Transverse colon (tissue), 4 donors: ENCODE results near the gene NFIC. TPM values are rescaled to one million over a fixed set of nuclear protein-coding genes. Genes with fewer than 3 reads are reported as not detected.

Experiments used
- DNase-seq: peaks from one replicate; pipeline ENCODE4 v3.0.0-alpha.2; 2019
- H3K27ac ChIP-seq, 4 donors: fragments of 200-600 bp; sonication (generic); 2 replicates each; pipeline ENCODE4 v1.5.1; 2016 to 2018; ENCODE audit warnings: inconsistent platforms in 4 of 4
- H3K27me3 ChIP-seq: fragments of 200-600 bp; sonication (generic); 2 replicates; pipeline ENCODE4 v1.5.1; 2017; ENCODE audit warnings: inconsistent platforms
- H3K36me3 ChIP-seq, 4 donors: fragments of 200-600 bp; sonication (generic); 2 replicates each; pipeline ENCODE4 v1.5.1; 2017 to 2019; ENCODE audit warnings: inconsistent platforms in 4 of 4
- H3K4me1 ChIP-seq, 4 donors: fragments of 200-600 bp; sonication (generic); 2 replicates each; pipeline ENCODE4 v1.5.1; 2017 to 2020; ENCODE audit warnings: inconsistent platforms in 4 of 4
- H3K4me3 ChIP-seq, 4 donors: fragments of 200-600 bp; sonication (generic); 1 replicate in 1 of 4; 2 replicates in 3 of 4; pipeline versions ENCODE4 v1.5.1 to v1.6.1; 2017 to 2019; ENCODE audit warnings: inconsistent platforms in 4 of 4
- H3K9me3 ChIP-seq, 2 donors: fragments of 200-600 bp; sonication (generic); 2 replicates each; pipeline ENCODE4 v1.5.1; 2017 to 2019; ENCODE audit warnings: inconsistent platforms in 2 of 2
- EP300 ChIP-seq: sonication (generic); formaldehyde crosslinking; IDR thresholded peaks from one replicate; pipeline ENCODE4 v1.6.1; 2017; ENCODE audit warnings: antibody characterized with exemption, low read depth
- POLR2A ChIP-seq: fragments of 450-650 bp; IDR thresholded peaks from one replicate; pipeline ENCODE4 v1.6.1; 2016; ENCODE audit warnings: antibody characterized with exemption, mild to moderate bottlenecking, moderate library complexity
- POLR2AphosphoS5 ChIP-seq, 3 donors: sonication (generic); formaldehyde crosslinking; IDR thresholded peaks; one replicate each; pipeline ENCODE4 v1.6.1; 2016; ENCODE audit warnings: antibody characterized with exemption in 3 of 3
- WGBS, 2 donors: methylation state at CpG; one replicate each; pipeline ENCODE4 v1.1.5; 2018; ENCODE audit warnings: low coverage in 1 of 2; 5-methylcytosine and 5-hydroxymethylcytosine counted together
- in situ Hi-C, 4 donors: fragments of 200-750 bp; cut with MboI; loops; one replicate each; pipeline versions ENCODE4 v1.15.0 to v1.15.1; 2017; ENCODE audit warnings: low sequenced_read_pairs in 3 of 4, low pct_ligation_motif_present in 1 of 4, low pct_unique_long_range_greater_than_20kb in 1 of 4
- intact Hi-C: fragments of 100-400 bp; cut with DNase I; formaldehyde crosslinking; loops from one replicate; pipeline ENCODE4 v1.15.1; 2023; ENCODE audit warnings: low total_unique reads
- total RNA-seq, 4 donors: library from RNA; depleted of rRNA; stranded (reverse); fragments of >200 nt; gene quantifications; one replicate each; pipeline ENCODE4 v1.1.0, GENCODE V29; 2016
- TF ChIP-seq, protein P1 (sequence below), 5 experiments: fragments of 200-600 bp in 3 of 5; fragments of 450-650 bp in 2 of 5; sonication (generic) in 3 of 5; IDR thresholded peaks; 1 replicate in 2 of 5; 2 replicates in 3 of 5; pipeline ENCODE4 v1.5.1; 2016 to 2017; ENCODE audit warnings: antibody characterized with exemption in 5 of 5, inconsistent platforms in 3 of 5, mild to moderate bottlenecking in 2 of 5, moderate library complexity in 1 of 5

NFIC gene
- total RNA-seq, 4 donors from 2014 or later, result 39.9 to 145 (median 68.1) TPM

DNA sequence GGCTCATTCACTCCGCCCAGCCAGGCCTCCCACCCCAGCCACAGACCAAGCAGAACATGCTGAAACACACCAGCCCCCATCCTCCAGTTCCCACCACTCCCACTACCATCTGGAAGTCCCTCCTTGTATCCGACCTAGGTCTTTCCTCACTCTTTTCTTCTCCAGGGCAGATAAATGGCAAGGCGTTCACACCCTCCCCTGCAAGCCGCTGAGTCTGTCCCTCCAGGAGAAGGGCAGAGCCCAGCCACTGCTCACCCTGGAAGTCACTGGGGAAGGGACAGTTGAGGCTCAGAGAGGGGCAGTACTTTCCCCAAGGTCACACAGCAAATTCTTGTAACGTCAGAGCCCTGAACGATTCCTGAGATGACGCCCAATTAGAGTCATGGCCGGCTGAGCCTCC, 45.5 kb upstream of the NFIC start:
- H3K27ac ChIP-seq, result no peak overlapping the region
- peaks cover 37% of the 10 kb centered on the region for H3K27me3 ChIP-seq
- no peak for DNase-seq
- no peaks in the 10 kb centered on the region for H3K4me1 ChIP-seq
- in situ Hi-C loops, result loop anchor here (5.0 to 10.0 kb wide), 4 partner anchors 104 to 154 kb away; no protein-coding TSS in a partner anchor
- TF ChIP-seq POLR2A (no peak), EP300 (no peak), POLR2AphosphoS5 (IDR thresholded peaks at IDR 0.05) (no peak)
- TF ChIP-seq, protein P1, sequence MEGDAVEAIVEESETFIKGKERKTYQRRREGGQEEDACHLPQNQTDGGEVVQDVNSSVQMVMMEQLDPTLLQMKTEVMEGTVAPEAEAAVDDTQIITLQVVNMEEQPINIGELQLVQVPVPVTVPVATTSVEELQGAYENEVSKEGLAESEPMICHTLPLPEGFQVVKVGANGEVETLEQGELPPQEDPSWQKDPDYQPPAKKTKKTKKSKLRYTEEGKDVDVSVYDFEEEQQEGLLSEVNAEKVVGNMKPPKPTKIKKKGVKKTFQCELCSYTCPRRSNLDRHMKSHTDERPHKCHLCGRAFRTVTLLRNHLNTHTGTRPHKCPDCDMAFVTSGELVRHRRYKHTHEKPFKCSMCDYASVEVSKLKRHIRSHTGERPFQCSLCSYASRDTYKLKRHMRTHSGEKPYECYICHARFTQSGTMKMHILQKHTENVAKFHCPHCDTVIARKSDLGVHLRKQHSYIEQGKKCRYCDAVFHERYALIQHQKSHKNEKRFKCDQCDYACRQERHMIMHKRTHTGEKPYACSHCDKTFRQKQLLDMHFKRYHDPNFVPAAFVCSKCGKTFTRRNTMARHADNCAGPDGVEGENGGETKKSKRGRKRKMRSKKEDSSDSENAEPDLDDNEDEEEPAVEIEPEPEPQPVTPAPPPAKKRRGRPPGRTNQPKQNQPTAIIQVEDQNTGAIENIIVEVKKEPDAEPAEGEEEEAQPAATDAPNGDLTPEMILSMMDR (IDR thresholded peaks at IDR 0.05), result no peak
- 53 to 63% methylated on average over 2 to 8 of the region's 8 CpGs for WGBS, 2 donors
- H3K36me3 ChIP-seq, result no peaks in the 10 kb centered on the region
- intact Hi-C loops, result no loop called here
- H3K9me3 ChIP-seq, result no peaks in the 10 kb centered on the region
- no peak overlapping the region for H3K4me3 ChIP-seq

DNA sequence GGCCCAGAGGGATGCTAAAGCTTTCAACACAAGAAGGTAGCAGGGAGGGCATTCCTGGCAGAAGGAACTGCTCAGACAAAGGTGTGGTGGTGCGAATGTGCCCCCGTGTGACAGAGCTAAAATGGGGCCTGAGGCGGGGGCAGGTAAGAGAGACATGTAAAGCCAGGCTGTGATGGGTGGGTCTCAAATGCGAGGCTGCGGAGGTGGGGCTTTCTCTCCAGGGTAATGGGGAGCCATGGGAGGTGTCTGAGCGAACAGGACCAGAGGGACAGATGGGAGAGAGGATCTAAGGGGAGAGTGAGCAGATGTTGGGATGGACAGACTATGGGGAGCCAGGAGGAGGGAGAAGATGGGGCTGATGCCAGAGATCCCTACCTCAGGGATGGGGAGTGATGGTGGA, 44.7 kb upstream of the NFIC start:
- H3K4me1 ChIP-seq, result no peaks in the 10 kb centered on the region
- no peak overlapping the region for H3K4me3 ChIP-seq
- TF ChIP-seq EP300 (no peak), POLR2A (no peak), POLR2AphosphoS5 (IDR thresholded peaks at IDR 0.05) (no peak)
- TF ChIP-seq, protein P1 (IDR thresholded peaks at IDR 0.05), result no peak
- H3K9me3 ChIP-seq, result no peaks in the 10 kb centered on the region
- in situ Hi-C loops, result loop anchor here (5.0 to 10.0 kb wide), 4 partner anchors 103 to 153 kb away; no protein-coding TSS in a partner anchor
- intact Hi-C loops, result no loop called here
- WGBS, 2 donors, result 46 to 60% methylated on average over 4 to 6 of the region's 6 CpGs
- H3K27ac ChIP-seq, result no peak overlapping the region
- H3K27me3 ChIP-seq, result peaks cover 36% of the 10 kb centered on the region
- DNase-seq, result no peak
- H3K36me3 ChIP-seq, result no peaks in the 10 kb centered on the region

DNA sequence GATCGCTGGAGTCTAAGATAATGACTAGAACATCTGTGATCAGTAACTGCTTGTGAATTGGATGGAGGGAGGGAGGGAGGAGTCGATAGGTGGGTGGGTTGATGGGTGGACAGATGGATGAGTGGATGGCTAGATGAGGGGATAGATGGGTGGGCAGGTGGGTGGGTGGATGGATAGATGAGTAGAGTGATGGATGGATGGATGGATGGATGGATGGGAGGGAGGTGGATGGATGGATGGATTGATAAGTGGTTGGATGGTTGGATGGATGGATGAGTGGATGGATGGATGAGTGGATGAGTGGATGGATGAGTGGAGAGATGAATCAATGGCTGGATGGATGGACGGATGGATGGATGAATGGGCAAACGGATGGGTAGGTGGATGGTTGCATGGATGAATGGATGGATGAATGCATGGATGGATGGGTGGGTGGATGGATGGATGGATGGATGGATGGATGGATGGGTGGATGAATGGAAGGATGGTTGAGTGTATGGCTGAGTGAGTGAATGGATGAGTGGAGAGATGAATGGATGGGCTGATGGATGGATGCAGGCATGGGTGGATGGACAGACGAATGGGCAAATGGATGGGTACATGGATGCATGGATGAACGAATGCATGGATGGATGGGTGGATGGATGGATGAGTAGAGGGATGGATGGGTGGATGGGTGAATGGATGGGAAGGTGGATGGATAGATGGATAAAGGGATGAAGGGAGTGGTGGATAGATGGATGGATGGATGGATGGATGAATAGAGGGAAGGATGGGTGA, 44.0 kb upstream of the NFIC start:
- intact Hi-C loops, result no loop called here
- 76 to 82% methylated on average over 3 to 6 of the region's 6 CpGs for WGBS, 2 donors
- in situ Hi-C loops, result loop anchor here (5.0 to 10.0 kb wide), 4 partner anchors 102 to 152 kb away; no protein-coding TSS in a partner anchor

DNA sequence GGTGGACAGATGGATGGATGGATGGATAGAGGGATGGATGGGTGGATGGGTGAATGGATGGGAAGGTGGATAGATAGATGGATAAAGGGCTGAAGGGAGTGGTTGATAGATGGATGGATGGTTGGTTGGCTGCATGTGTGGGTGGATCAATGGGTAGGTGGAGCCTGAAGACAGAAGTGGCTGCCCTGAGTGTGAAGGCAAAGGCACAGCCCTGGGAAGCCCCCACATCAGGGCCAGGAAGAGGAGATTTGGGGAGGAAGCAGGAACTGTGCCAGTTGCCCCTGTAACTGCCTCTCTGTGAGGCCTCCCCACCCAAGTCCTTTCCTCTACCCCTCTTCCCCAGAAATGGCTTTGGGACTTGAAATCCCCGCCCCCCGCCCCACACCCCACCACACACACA, 43.4 kb upstream of the NFIC start:
- peaks cover 0 to 3% (median 0%) of the 10 kb centered on the region in 4 donors for H3K4me1 ChIP-seq
- WGBS, 2 donors, result 58% methylated on average over 2 of the region's 2 CpGs; no CpG with 5 or more reads in 1 of the 2 donors
- H3K9me3 ChIP-seq, result no peaks in the 10 kb centered on the region
- peaks cover 25% of the 10 kb centered on the region for H3K27me3 ChIP-seq
- TF ChIP-seq POLR2A (no peak), EP300 (no peak), POLR2AphosphoS5 (IDR thresholded peaks at IDR 0.05) (no peak)
- TF ChIP-seq, protein P1 (IDR thresholded peaks at IDR 0.05), result no peak
- in situ Hi-C loops (loop anchor here (5.0 to 10.0 kb wide), 4 partner anchors 102 to 152 kb away; no protein-coding TSS in a partner anchor), intact Hi-C loops (no loop called here)
- no peak overlapping the region for H3K4me3 ChIP-seq
- DNase-seq, result no peak
- H3K27ac ChIP-seq, result no peak overlapping the region
- no peaks in the 10 kb centered on the region for H3K36me3 ChIP-seq

More for the DNA sequence above, 44.0 kb upstream of the NFIC start:
- Histone ChIP-seq H3K36me3 (no peaks in the 10 kb centered on the region), H3K27me3 (peaks cover 30% of the 10 kb centered on the region), H3K4me3 (no peak overlapping the region), H3K27ac (no peak overlapping the region), H3K9me3 (no peaks in the 10 kb centered on the region), H3K4me1 (peaks cover 0 to 3% (median 0%) of the 10 kb centered on the region in 4 donors)
- TF ChIP-seq EP300, result no peak
- TF ChIP-seq, protein P1 (IDR thresholded peaks at IDR 0.05), result no peak
- no peak for TF ChIP-seq POLR2A
- TF ChIP-seq POLR2AphosphoS5 (IDR thresholded peaks at IDR 0.05), result no peak
- no peak for DNase-seq
